ENCODE measurements around the gene PARPBP. TPM values are rescaled to one million over a fixed set of nuclear protein-coding genes. Genes with fewer than 3 reads are reported as not detected.
A peak's percentile ranks its signal among the peaks of the same experiment; 100 is the strongest.
"Not testable (repeated sequence)": the region's sequence is repeated elsewhere in the genome, so short reads cannot be mapped to it uniquely, and the experiment has no call there.

Gene PARPBP
- total RNA-seq, 2 experiments from 2014 or later = 26.1 to 26.2 TPM

DNA sequence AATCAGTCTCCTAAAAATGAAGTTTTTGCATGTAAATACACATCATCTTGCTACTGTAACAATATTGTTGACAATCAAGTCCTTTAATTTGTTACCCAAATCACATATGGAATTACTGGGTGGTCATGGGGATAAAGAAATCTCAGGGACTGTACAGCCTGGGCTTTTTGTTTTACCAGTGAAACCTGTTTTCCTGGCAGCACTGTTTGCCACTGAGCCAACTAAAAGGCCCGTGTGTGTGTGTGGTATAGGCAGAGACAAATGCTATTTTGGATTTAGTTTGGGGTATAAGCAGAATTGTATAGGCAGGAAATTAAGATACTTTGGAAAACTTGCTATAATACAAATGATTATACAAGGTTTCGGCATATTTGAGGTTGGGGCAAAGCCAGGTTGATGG is 5.8 kb upstream of the PARPBP start:
- Mint-ChIP-seq H3K27ac (no peak overlapping the region), H3K9me3 (no peaks in the 10 kb centered on the region), H3K4me1 (ENCODE audit: low read depth) (peaks cover 15% of the 10 kb centered on the region), H3K36me3 (ENCODE audit: low read depth) (peaks cover 38% of the 10 kb centered on the region), H3K27me3 (no peaks in the 10 kb centered on the region), H3K4me3 (no peak overlapping the region)
- intact Hi-C loops (cut with micrococcal nuclease) = no loop called here
- no peak for ATAC-seq
- no peak for DNase-seq
- TF ChIP-seq, protein P1, sequence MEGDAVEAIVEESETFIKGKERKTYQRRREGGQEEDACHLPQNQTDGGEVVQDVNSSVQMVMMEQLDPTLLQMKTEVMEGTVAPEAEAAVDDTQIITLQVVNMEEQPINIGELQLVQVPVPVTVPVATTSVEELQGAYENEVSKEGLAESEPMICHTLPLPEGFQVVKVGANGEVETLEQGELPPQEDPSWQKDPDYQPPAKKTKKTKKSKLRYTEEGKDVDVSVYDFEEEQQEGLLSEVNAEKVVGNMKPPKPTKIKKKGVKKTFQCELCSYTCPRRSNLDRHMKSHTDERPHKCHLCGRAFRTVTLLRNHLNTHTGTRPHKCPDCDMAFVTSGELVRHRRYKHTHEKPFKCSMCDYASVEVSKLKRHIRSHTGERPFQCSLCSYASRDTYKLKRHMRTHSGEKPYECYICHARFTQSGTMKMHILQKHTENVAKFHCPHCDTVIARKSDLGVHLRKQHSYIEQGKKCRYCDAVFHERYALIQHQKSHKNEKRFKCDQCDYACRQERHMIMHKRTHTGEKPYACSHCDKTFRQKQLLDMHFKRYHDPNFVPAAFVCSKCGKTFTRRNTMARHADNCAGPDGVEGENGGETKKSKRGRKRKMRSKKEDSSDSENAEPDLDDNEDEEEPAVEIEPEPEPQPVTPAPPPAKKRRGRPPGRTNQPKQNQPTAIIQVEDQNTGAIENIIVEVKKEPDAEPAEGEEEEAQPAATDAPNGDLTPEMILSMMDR (IDR thresholded peaks at IDR 0.05) = no peak
- CTCF ChIA-PET = interaction anchor here (1.3 kb wide), 1 partner anchor 174 kb away, joined by 3 read pairs; no protein-coding TSS in a partner anchor
- POLR2A ChIA-PET = no interaction called here

DNA sequence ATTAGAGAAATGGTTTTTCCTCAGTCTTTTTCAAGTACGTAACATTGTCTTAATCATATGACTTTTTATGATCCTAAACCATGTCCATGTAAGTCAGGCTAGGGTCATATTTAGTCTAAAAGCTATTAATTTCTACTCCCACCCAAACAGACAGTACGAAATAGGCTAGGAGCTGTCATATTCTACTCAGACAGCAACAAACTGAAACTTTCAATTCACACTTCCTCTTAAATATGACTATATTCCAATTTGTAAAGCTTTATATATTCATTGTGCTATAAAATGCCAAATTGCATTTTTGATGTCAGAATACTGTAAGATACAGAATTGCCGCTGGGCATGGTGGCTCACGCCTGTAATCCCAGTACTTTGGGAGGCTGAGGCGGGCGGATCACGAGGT is 3.6 kb upstream of the PARPBP start:
- Mint-ChIP-seq H3K4me3 (no peak overlapping the region), H3K4me1 (ENCODE audit: low read depth) (peaks cover 19% of the 10 kb centered on the region), H3K9me3 (no peaks in the 10 kb centered on the region), H3K27me3 (no peaks in the 10 kb centered on the region), H3K36me3 (ENCODE audit: low read depth) (peaks cover 26% of the 10 kb centered on the region), H3K27ac (no peak overlapping the region)
- DNase-seq = no peak
- ATAC-seq = no peak
- CTCF ChIA-PET = no interaction called here
- POLR2A ChIA-PET = no interaction called here
- intact Hi-C loops (cut with micrococcal nuclease) = no loop called here
- TF ChIP-seq, protein P1 (IDR thresholded peaks at IDR 0.05) = no peak

GRCh38 chr12:102118874-102119273 is 1.1 kb upstream of the PARPBP start:
- CTCF ChIA-PET = interaction anchor here (1.1 kb wide), 1 partner anchor 23 kb away, joined by 3 read pairs; no protein-coding TSS in a partner anchor
- Mint-ChIP-seq H3K27ac (peak overlapping the region; percentile 32), H3K27me3 (no peaks in the 10 kb centered on the region), H3K4me1 (ENCODE audit: low read depth) (peaks cover 22% of the 10 kb centered on the region), H3K4me3 (peak overlapping the region; percentile 97), H3K9me3 (no peaks in the 10 kb centered on the region), H3K36me3 (ENCODE audit: low read depth) (peaks cover 20% of the 10 kb centered on the region)
- POLR2A ChIA-PET = interaction anchor here (0.6 kb wide), 1 partner anchor 17 kb away, joined by 4 read pairs; no protein-coding TSS in a partner anchor
- intact Hi-C loops (cut with micrococcal nuclease) = no loop called here
- TF ChIP-seq, protein P1 (IDR thresholded peaks at IDR 0.05) = no peak
- no peak for DNase-seq
- ATAC-seq = no peak

DNA sequence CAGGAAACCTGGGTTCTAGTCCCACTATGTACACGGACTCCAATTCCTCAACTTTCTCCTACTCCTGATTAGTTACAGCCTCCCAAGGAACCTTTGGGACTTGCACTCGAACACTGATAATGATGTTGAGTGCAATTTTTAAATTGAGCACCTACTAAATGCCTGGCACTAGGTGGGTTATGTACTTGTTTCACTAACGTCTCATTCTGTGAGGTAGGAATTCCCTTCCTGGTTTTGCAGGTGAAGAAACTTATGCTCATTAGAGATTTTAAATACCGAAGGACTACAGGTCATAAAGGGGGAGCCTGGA is 536 bp downstream of the PARPBP start:
- Mint-ChIP-seq H3K9me3 (no peaks in the 10 kb centered on the region), H3K27ac (peak overlapping the region; percentile 93), H3K4me1 (ENCODE audit: low read depth) (peaks cover 19% of the 10 kb centered on the region), H3K4me3 (peak overlapping the region; percentile 97), H3K36me3 (ENCODE audit: low read depth) (peaks cover 23% of the 10 kb centered on the region), H3K27me3 (no peaks in the 10 kb centered on the region)
- DNase-seq = no peak
- intact Hi-C loops (cut with micrococcal nuclease) = loop anchor here (1.0 kb wide), 1 partner anchor 59 kb away; the partner anchor contains the start of gene WASHC3
- ATAC-seq = no peak
- TF ChIP-seq, protein P1 (IDR thresholded peaks at IDR 0.05) = no peak
- POLR2A ChIA-PET = interaction anchor here (0.6 to 1.5 kb wide), 2 partner anchors 48 to 713 kb away, joined by 3 to 4 read pairs; partner anchors contain the start of gene ARL1
- CTCF ChIA-PET = interaction anchor here (0.6 to 1.6 kb wide), 4 partner anchors 11 to 61 kb away, joined by 3 to 4 read pairs (median 3); partner anchors contain the start of gene WASHC3

DNA sequence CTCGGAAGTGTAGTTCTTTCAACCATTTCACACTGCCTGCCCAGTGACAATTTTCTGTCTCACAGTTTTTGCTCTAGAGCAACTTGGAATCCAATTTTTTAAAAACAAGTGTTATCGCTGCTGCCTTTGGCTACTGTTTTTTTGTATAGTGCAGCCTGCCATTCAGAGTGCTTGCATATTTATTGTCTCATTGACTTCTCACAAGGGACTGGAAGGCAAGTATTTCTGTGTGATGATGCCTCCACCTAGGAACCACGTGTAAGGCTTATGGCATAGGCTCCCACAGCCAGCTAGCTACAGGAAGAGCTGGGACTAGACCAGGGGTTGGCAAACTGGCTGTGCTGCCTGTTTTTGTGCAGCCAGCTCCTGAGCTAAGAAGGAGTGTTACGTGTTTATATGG is 903 bp downstream of the PARPBP start:
- H3K27me3 Mint-ChIP-seq = no peaks in the 10 kb centered on the region
- no peak for ATAC-seq
- peaks cover 25% of the 10 kb centered on the region for H3K36me3 Mint-ChIP-seq (ENCODE audit: low read depth)
- H3K27ac Mint-ChIP-seq = peak overlapping the region; percentile 93
- no peaks in the 10 kb centered on the region for H3K9me3 Mint-ChIP-seq
- CTCF ChIA-PET = interaction anchor here (0.6 to 1.6 kb wide), 5 partner anchors 11 to 62 kb away, joined by 3 to 4 read pairs (median 3); partner anchors contain the start of gene WASHC3
- H3K4me1 Mint-ChIP-seq (ENCODE audit: low read depth) = peaks cover 19% of the 10 kb centered on the region
- POLR2A ChIA-PET = interaction anchor here (0.6 to 1.5 kb wide), 2 partner anchors 48 to 713 kb away, joined by 3 to 4 read pairs; partner anchors contain the start of gene ARL1
- TF ChIP-seq, protein P1 (IDR thresholded peaks at IDR 0.05) = no peak
- intact Hi-C loops (cut with micrococcal nuclease) = loop anchor here (1.0 kb wide), 1 partner anchor 60 kb away; the partner anchor contains the start of gene WASHC3
- DNase-seq = peak; percentile 11
- peak overlapping the region; percentile 97 for H3K4me3 Mint-ChIP-seq

- CTCF ChIA-PET = interaction anchor here (0.6 to 1.6 kb wide), 3 partner anchors 23 to 60 kb away, joined by 3 to 4 read pairs (median 3); partner anchors contain the start of gene WASHC3
- Mint-ChIP-seq H3K4me1 (ENCODE audit: low read depth) (peaks cover 19% of the 10 kb centered on the region), H3K36me3 (ENCODE audit: low read depth) (peaks cover 27% of the 10 kb centered on the region), H3K4me3 (peak overlapping the region; percentile 97), H3K27ac (peak overlapping the region; percentile 93)
- POLR2A ChIA-PET = interaction anchor here (1.5 kb wide), 1 partner anchor 713 kb away, joined by 4 read pairs; the partner anchor contains the start of gene ARL1
- DNase-seq; H3K27me3 Mint-ChIP-seq; ATAC-seq; intact Hi-C loops (cut with micrococcal nuclease); H3K9me3 Mint-ChIP-seq: not testable (repeated sequence)
Observed at GRCh38 chr12:102121328-102121727, 1.3 kb downstream of the PARPBP start.

- ATAC-seq; CTCF ChIA-PET; intact Hi-C loops (cut with micrococcal nuclease); H3K9me3 Mint-ChIP-seq; H3K27ac Mint-ChIP-seq; H3K4me1 Mint-ChIP-seq (ENCODE audit: low read depth); H3K27me3 Mint-ChIP-seq; DNase-seq; H3K4me3 Mint-ChIP-seq: not testable (repeated sequence)
- H3K36me3 Mint-ChIP-seq (ENCODE audit: low read depth) = peaks cover 42% of the 10 kb centered on the region
- POLR2A ChIA-PET = interaction anchor here (1.0 kb wide), 1 partner anchor 192 kb away, joined by 3 read pairs; no protein-coding TSS in a partner anchor
Observed at GRCh38 chr12:102130720-102131119, 10.7 kb downstream of the PARPBP start.
